Suppressor macrophage (primary cell): Measurements from ENCODE around the gene CCDC185.

Experiments used
- DNase-seq, 4 experiments: peaks; one replicate each; pipeline ENCODE4 v3.0.0-alpha.2; 2020 to 2022

Gene CCDC185

GRCh38 chr1:223437151-223437550, 43.9 kb downstream of the CCDC185 start:
- DNase-seq = no peak

GRCh38 chr1:223443397-223443796, 50.2 kb downstream of the CCDC185 start:
- DNase-seq = no peak

- DNase-seq = no peak
Observed at GRCh38 chr1:223444411-223444810, 51.2 kb downstream of the CCDC185 start.
